Measurements from ENCODE around the gene ARRDC1. TPM values are rescaled to one million over a fixed set of nuclear protein-coding genes. Genes with fewer than 3 reads are reported as not detected.
"Not testable (repeated sequence)": the region's sequence is repeated elsewhere in the genome, so short reads cannot be mapped to it uniquely, and the experiment has no call there.

ARRDC1 gene
- total RNA-seq, 1 donor from 2014 or later: 118 TPM

- no peak for DNase-seq (ENCODE audit: low spot score)
Observed at GRCh38 chr9:137583957-137584356, 21.5 kb upstream of the ARRDC1 start.

GRCh38 chr9:137586854-137587253 lies 18.6 kb upstream of the ARRDC1 start:
- no peak for DNase-seq (ENCODE audit: low spot score)

GRCh38 chr9:137588311-137588710 lies 17.2 kb upstream of the ARRDC1 start:
- DNase-seq (ENCODE audit: low spot score): no peak

- DNase-seq (ENCODE audit: low spot score): no peak
Observed at GRCh38 chr9:137588891-137589290, 16.6 kb upstream of the ARRDC1 start.

GRCh38 chr9:137589441-137590122 lies 15.9 kb upstream of the ARRDC1 start:
- no peak for DNase-seq (ENCODE audit: low spot score)

- DNase-seq (ENCODE audit: low spot score): no peak
Observed at GRCh38 chr9:137590123-137590468, 15.4 kb upstream of the ARRDC1 start.

- peak; percentile 91 for DNase-seq (ENCODE audit: low spot score)
Observed at GRCh38 chr9:137590469-137591383, 14.8 kb upstream of the ARRDC1 start, which contains the start of gene ZMYND19. TSS of gene ZMYND19 (minus strand) at chr9:137590512. CDS start at chr9:137590263, 249 bp downstream.

- DNase-seq (ENCODE audit: low spot score): no peak
Observed at GRCh38 chr9:137592767-137593166, 12.7 kb upstream of the ARRDC1 start.

- no peak for DNase-seq (ENCODE audit: low spot score)
Observed at GRCh38 chr9:137593176-137593575, 12.3 kb upstream of the ARRDC1 start.

GRCh38 chr9:137596577-137596976 lies 8.9 kb upstream of the ARRDC1 start:
- not testable (repeated sequence) for DNase-seq (ENCODE audit: low spot score)

- DNase-seq (ENCODE audit: low spot score): no peak
Observed at GRCh38 chr9:137598943-137599342, 6.5 kb upstream of the ARRDC1 start.

- DNase-seq (ENCODE audit: low spot score): no peak
Observed at GRCh38 chr9:137602661-137603060, 2.8 kb upstream of the ARRDC1 start.

GRCh38 chr9:137603879-137604278 lies 1.6 kb upstream of the ARRDC1 start:
- no peak for DNase-seq (ENCODE audit: low spot score)

- peak; percentile 67 for DNase-seq (ENCODE audit: low spot score)
Observed at GRCh38 chr9:137604345-137605086, 970 bp upstream of the ARRDC1 start.

GRCh38 chr9:137606005-137606621 lies 627 bp downstream of the ARRDC1 start:
- no peak for DNase-seq (ENCODE audit: low spot score)

GRCh38 chr9:137606734-137607138 lies 1.2 kb downstream of the ARRDC1 start:
- no peak for DNase-seq (ENCODE audit: low spot score)

GRCh38 chr9:137607141-137607857 lies 1.8 kb downstream of the ARRDC1 start:
- no peak for DNase-seq (ENCODE audit: low spot score)

GRCh38 chr9:137610944-137611343 lies 5.5 kb downstream of the ARRDC1 start:
- no peak for DNase-seq (ENCODE audit: low spot score)

GRCh38 chr9:137611623-137612609 lies 6.4 kb downstream of the ARRDC1 start:
- peak; percentile 92 for DNase-seq (ENCODE audit: low spot score)

GRCh38 chr9:137612741-137613142 lies 7.3 kb downstream of the ARRDC1 start:
- DNase-seq (ENCODE audit: low spot score): no peak

Measured in ureter (tissue), 1 donor.